Chondrocyte (in vitro differentiated cells): Measurements from ENCODE around the gene RTN1. TPM values are rescaled to one million over a fixed set of nuclear protein-coding genes. Genes with fewer than 3 reads are reported as not detected.

Source experiments
- DNase-seq: peaks from one replicate; pipeline ENCODE4 v3.0.0; 2021; ENCODE audit warnings: mixed read lengths, low spot score
- H3K27ac Mint-ChIP-seq: one replicate; pipeline ENCODE4 v1.8.0; 2021; ENCODE audit warnings: mild to moderate bottlenecking, moderate library complexity, mixed read lengths; ENCODE audit not compliant: unreplicated experiment
- H3K27me3 Mint-ChIP-seq: 2 replicates; pipeline ENCODE4 v1.8.0; 2021; ENCODE audit warnings: low read depth, mixed read lengths
- H3K36me3 Mint-ChIP-seq: 2 replicates; pipeline ENCODE4 v1.8.0; 2021; ENCODE audit warnings: low read depth, mixed read lengths
- H3K4me1 Mint-ChIP-seq: 2 replicates; pipeline ENCODE4 v1.8.0; 2021; ENCODE audit warnings: low read depth, mild to moderate bottlenecking, mixed read lengths
- H3K4me3 Mint-ChIP-seq: one replicate; pipeline ENCODE4 v1.8.0; 2021; ENCODE audit warnings: mild to moderate bottlenecking, moderate library complexity, mixed read lengths; ENCODE audit not compliant: unreplicated experiment
- H3K9me3 Mint-ChIP-seq: 2 replicates; pipeline ENCODE4 v1.8.0; 2021; ENCODE audit warnings: low read depth, mixed read lengths
- CTCF ChIP-seq: fragments of 200-600 bp; sonication (generic); IDR thresholded peaks from 2 replicates; pipeline ENCODE4 v1.5.0; 2021; ENCODE audit warnings: antibody characterized with exemption, mild to moderate bottlenecking, moderate library complexity
- total RNA-seq: library from RNA; stranded (reverse); gene quantifications from 3 replicates; pipeline ENCODE4 v1.2.1, GENCODE V29; 2021

The RTN1 gene
- total RNA-seq, 1 donor from 2014 or later, result 0.32 TPM

GRCh38 chr14:59831121-59831730, 39.4 kb downstream of the RTN1 start:
- no peak for TF ChIP-seq CTCF
- DNase-seq, result no peak
- peaks cover 19% of the 10 kb centered on the region for H3K27me3 Mint-ChIP-seq
- no peak overlapping the region for H3K4me3 Mint-ChIP-seq
- H3K36me3 Mint-ChIP-seq, result no peaks in the 10 kb centered on the region
- H3K4me1 Mint-ChIP-seq, result peaks cover 17% of the 10 kb centered on the region
- H3K9me3 Mint-ChIP-seq, result no peaks in the 10 kb centered on the region
- no peak overlapping the region for H3K27ac Mint-ChIP-seq

GRCh38 chr14:59830338-59830734, 40.2 kb downstream of the RTN1 start:
- Mint-ChIP-seq H3K4me3 (no peak overlapping the region), H3K27me3 (peaks cover 14% of the 10 kb centered on the region), H3K9me3 (no peaks in the 10 kb centered on the region), H3K36me3 (no peaks in the 10 kb centered on the region), H3K4me1 (peaks cover 17% of the 10 kb centered on the region), H3K27ac (no peak overlapping the region)
- no peak for TF ChIP-seq CTCF
- no peak for DNase-seq

GRCh38 chr14:59829469-59830337, 40.9 kb downstream of the RTN1 start:
- Mint-ChIP-seq H3K27ac (peak overlapping the region; percentile 3), H3K4me3 (no peak overlapping the region)

GRCh38 chr14:59828276-59828675, 42.3 kb downstream of the RTN1 start:
- peaks cover 17% of the 10 kb centered on the region for H3K4me1 Mint-ChIP-seq
- H3K9me3 Mint-ChIP-seq, result no peaks in the 10 kb centered on the region
- peaks cover under 1% of the 10 kb centered on the region for H3K27me3 Mint-ChIP-seq
- DNase-seq, result no peak
- H3K4me3 Mint-ChIP-seq, result no peak overlapping the region
- H3K36me3 Mint-ChIP-seq, result no peaks in the 10 kb centered on the region
- no peak for TF ChIP-seq CTCF
- H3K27ac Mint-ChIP-seq, result no peak overlapping the region

More at GRCh38 chr14:59829469-59830337, 40.9 kb downstream of the RTN1 start:
- no peaks in the 10 kb centered on the region for H3K9me3 Mint-ChIP-seq
- no peaks in the 10 kb centered on the region for H3K36me3 Mint-ChIP-seq
- no peak for DNase-seq
- peaks cover 10% of the 10 kb centered on the region for H3K27me3 Mint-ChIP-seq
- peaks cover 17% of the 10 kb centered on the region for H3K4me1 Mint-ChIP-seq
- no peak for TF ChIP-seq CTCF

GRCh38 chr14:59827401-59827800, 43.2 kb downstream of the RTN1 start:
- H3K9me3 Mint-ChIP-seq, result peaks cover 4% of the 10 kb centered on the region
- no peak for TF ChIP-seq CTCF
- H3K27ac Mint-ChIP-seq, result no peak overlapping the region

More at GRCh38 chr14:59827401-59827800, 43.2 kb downstream of the RTN1 start:
- H3K27me3 Mint-ChIP-seq, result peaks cover 3% of the 10 kb centered on the region
- DNase-seq, result no peak
- H3K36me3 Mint-ChIP-seq, result no peaks in the 10 kb centered on the region
- no peak overlapping the region for H3K4me3 Mint-ChIP-seq
- peaks cover 17% of the 10 kb centered on the region for H3K4me1 Mint-ChIP-seq
